Breast epithelium (tissue), 3 donors: ENCODE results near the gene PTH1R.

Source experiments
- POLR2AphosphoS5 ChIP-seq, 3 donors: sonication (generic); formaldehyde crosslinking; IDR thresholded peaks; one replicate each; pipeline ENCODE4 v1.6.1; 2017; ENCODE audit warnings: antibody characterized with exemption in 3 of 3
- TF ChIP-seq, protein P1 (sequence below), 3 donors: fragments of 450-650 bp; IDR thresholded peaks; one replicate each; pipeline ENCODE4 v1.5.1; 2016 to 2017; ENCODE audit warnings: antibody characterized with exemption in 3 of 3, mild to moderate bottlenecking in 3 of 3, moderate library complexity in 3 of 3

- TF ChIP-seq, protein P1, sequence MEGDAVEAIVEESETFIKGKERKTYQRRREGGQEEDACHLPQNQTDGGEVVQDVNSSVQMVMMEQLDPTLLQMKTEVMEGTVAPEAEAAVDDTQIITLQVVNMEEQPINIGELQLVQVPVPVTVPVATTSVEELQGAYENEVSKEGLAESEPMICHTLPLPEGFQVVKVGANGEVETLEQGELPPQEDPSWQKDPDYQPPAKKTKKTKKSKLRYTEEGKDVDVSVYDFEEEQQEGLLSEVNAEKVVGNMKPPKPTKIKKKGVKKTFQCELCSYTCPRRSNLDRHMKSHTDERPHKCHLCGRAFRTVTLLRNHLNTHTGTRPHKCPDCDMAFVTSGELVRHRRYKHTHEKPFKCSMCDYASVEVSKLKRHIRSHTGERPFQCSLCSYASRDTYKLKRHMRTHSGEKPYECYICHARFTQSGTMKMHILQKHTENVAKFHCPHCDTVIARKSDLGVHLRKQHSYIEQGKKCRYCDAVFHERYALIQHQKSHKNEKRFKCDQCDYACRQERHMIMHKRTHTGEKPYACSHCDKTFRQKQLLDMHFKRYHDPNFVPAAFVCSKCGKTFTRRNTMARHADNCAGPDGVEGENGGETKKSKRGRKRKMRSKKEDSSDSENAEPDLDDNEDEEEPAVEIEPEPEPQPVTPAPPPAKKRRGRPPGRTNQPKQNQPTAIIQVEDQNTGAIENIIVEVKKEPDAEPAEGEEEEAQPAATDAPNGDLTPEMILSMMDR (IDR thresholded peaks at IDR 0.05) = peak in 2 of 3 donors; percentile 15 to 20
- TF ChIP-seq POLR2AphosphoS5 (IDR thresholded peaks at IDR 0.05) = no peak
These were observed 17.3 kb upstream of the PTH1R start for GRCh38 chr3:46860017-46860809.
